BE2C (cell line): Measurements from ENCODE around the gene ATP10A.

Source experiments
- DNase-seq: peaks from one replicate; pipeline ENCODE4 v3.0.0-alpha.2; 2020
- H3K27me3 ChIP-seq: fragments of 250-450 bp; sonication (Bioruptor Pico); 2 replicates; pipeline ENCODE4 v1.5.1; 2020; ENCODE audit warnings: mild to moderate bottlenecking
- H3K36me3 ChIP-seq: fragments of 250-450 bp; sonication (Bioruptor Pico); 2 replicates; pipeline ENCODE4 v1.5.1; 2020; ENCODE audit warnings: mild to moderate bottlenecking
- H3K4me1 ChIP-seq: fragments of 250-450 bp; sonication (Bioruptor Pico); 2 replicates; pipeline ENCODE4 v1.5.1; 2020
- H3K4me3 ChIP-seq: 2 replicates; pipeline ENCODE4 v1.5.1; 2011; ENCODE audit warnings: low read depth, low read length
- H3K9me3 ChIP-seq: fragments of 250-450 bp; sonication (Bioruptor Pico); 2 replicates; pipeline ENCODE4 v1.5.1; 2020
- CTCF ChIP-seq: IDR thresholded peaks from 2 replicates; pipeline ENCODE4 v1.5.1; 2012; ENCODE audit warnings: mild to moderate bottlenecking, low read depth, low read length

ATP10A gene

GRCh38 chr15:25682340-25682739, 180.8 kb downstream of the ATP10A start:
- no peak for DNase-seq
- Histone ChIP-seq H3K4me3 (no peak overlapping the region), H3K36me3 (no peaks in the 10 kb centered on the region), H3K4me1 (no peaks in the 10 kb centered on the region), H3K27me3 (no peaks in the 10 kb centered on the region), H3K9me3 (no peaks in the 10 kb centered on the region)
- TF ChIP-seq CTCF: no peak

DNA sequence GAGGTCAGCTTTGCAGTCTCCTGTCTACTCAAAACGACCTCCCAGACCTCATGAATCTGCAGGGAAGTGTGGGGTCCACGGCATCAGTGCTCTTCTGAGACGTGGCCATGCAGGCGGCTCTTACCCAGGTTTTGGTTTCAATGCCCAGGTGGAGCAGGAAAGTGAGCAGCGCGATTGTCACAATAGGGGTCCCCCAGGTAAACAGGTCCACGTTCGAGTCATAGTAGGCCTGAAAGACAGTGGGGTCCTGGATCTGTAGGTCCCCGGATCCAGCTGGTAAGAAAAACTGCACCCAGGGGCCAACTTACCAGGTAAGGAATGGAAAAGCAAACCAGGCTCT, 182.5 kb downstream of the ATP10A start:
- no peaks in the 10 kb centered on the region for H3K36me3 ChIP-seq
- H3K27me3 ChIP-seq: no peaks in the 10 kb centered on the region
- no peak for TF ChIP-seq CTCF
- no peaks in the 10 kb centered on the region for H3K4me1 ChIP-seq
- no peak overlapping the region for H3K4me3 ChIP-seq
- no peaks in the 10 kb centered on the region for H3K9me3 ChIP-seq
- no peak for DNase-seq

DNA sequence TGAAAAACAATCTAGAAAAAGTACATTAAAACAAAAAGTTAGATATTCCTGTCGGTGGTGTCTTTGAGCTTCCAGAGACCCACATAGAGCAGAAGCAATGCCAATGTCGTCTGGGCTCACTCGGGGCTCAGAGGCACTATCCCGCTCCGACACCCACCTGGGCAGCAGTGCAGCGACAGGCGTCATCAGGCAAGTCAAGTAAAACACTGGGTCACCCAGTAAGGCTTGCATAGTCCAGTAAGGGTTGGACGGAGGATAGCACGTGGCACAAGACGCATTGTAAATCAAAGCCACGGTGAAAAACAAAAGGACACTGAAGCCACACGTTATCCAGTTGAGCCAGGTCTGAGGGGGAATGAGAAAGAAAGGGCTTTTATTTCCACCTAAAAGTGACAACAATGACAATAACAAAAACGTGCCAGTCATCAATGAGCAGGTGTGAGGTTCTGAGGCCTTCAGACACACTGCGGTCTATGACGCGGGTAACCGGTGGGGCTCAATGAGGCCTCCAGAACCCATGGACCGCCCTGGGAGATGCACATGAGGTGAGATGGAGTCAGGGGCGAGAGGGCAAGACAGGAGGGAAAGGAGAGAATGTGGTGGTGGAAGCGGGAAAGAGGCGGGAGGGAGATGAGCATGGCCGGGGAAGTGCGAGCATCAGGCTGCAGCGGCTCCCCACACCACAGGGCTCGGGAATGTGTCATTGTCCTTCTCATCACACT, 183.0 kb downstream of the ATP10A start:
- Histone ChIP-seq H3K9me3 (no peaks in the 10 kb centered on the region), H3K4me3 (no peak overlapping the region), H3K4me1 (no peaks in the 10 kb centered on the region), H3K36me3 (no peaks in the 10 kb centered on the region), H3K27me3 (no peaks in the 10 kb centered on the region)
- TF ChIP-seq CTCF: no peak
- DNase-seq: no peak

DNA sequence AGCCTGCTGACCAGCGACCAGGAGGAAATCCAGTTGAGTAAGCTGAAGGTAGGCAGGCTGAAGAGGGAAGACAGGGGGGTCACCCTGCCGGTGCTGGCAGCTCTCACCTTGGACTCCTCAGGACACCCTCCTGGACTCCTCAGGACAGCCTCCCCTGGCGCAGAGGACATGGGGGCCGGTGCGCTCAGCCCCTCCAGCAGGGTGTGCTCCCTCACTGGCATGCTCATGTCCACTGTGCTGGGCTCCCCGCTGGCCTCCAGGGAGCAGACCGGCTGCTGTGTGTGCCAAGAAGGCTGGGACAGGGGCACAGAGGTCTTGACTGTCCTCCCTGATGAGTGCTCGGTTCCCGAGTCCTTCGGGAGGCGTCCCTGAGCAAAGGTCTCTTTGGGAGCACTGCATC, 183.6 kb downstream of the ATP10A start:
- Histone ChIP-seq H3K9me3 (no peaks in the 10 kb centered on the region), H3K4me1 (no peaks in the 10 kb centered on the region), H3K27me3 (no peaks in the 10 kb centered on the region), H3K4me3 (no peak overlapping the region), H3K36me3 (no peaks in the 10 kb centered on the region)
- TF ChIP-seq CTCF: no peak
- no peak for DNase-seq

- Histone ChIP-seq H3K36me3 (no peaks in the 10 kb centered on the region), H3K9me3 (no peaks in the 10 kb centered on the region), H3K4me1 (no peaks in the 10 kb centered on the region), H3K27me3 (no peaks in the 10 kb centered on the region), H3K4me3 (no peak overlapping the region)
- TF ChIP-seq CTCF: no peak
- DNase-seq: no peak
Measured at GRCh38 chr15:25678500-25678855, 184.6 kb downstream of the ATP10A start.

DNA sequence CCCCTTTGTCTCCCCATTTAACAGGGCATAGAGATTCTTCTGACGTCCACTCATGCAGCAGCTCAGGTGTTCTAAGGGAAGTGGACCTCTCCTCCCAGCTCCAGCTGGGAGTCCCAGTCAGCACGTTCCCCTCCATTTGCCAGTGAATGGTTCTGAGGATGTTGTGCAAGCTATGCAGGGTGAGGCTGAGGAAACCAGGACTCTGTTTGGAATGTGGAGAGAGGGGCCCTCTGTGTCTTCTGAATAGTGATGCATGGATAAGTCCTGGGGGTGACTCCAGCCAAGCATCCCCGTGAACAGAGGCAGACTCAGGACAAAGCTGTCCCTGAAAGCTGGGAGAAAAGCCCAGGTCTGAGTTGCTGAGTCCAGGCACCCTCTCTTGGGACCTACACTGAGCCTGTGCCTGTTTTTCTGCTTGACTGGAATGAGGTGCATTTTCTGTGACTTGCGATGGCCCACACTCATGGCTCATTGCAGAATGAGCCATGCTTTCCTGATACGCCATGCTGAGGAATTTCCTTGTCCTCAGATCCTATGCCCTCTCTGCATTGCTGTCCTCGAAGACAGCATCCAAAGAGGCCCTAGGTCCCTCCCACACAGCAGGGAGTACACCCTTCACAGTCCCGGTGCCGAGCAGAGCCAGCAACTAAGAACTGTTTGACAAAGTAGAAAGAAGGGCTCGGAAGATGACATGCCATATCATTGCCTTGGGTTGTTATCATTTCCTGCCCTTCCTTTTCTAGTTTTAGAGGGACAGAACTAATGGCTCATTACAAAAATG, 185.2 kb downstream of the ATP10A start:
- H3K9me3 ChIP-seq: no peaks in the 10 kb centered on the region
- no peaks in the 10 kb centered on the region for H3K27me3 ChIP-seq
- H3K4me1 ChIP-seq: no peaks in the 10 kb centered on the region
- H3K4me3 ChIP-seq: no peak overlapping the region
- no peaks in the 10 kb centered on the region for H3K36me3 ChIP-seq
- DNase-seq: no peak
- no peak for TF ChIP-seq CTCF
